Activated B cell treated with CpG ODN at 0.5 μM for 24 hours (primary cell): ENCODE data around the gene CTCFL. TPM values are rescaled to one million over a fixed set of nuclear protein-coding genes. Genes with fewer than 3 reads are reported as not detected.

Source experiments
- ATAC-seq: fragments of 200-7000 bp; cut with Tn5 transposase; one replicate; pipeline ENCODE4 v1.10.0; 2021; ENCODE audit warnings: low read depth, mild to moderate bottlenecking, moderate library complexity
- CTCF ChIA-PET: fragments of 350-600 bp; sonication (Branson Sonifier 250); formaldehyde crosslinking; loops from one replicate; lab custom pipeline; 2021; ENCODE audit warnings: antibody characterized with exemption; lab: Charles Lee
- POLR2A ChIA-PET: fragments of 350-600 bp; sonication (Branson Sonifier 250); formaldehyde crosslinking; loops from one replicate; lab custom pipeline; 2021; ENCODE audit warnings: antibody characterized with exemption; lab: Charles Lee
- DNase-seq: peaks from one replicate; pipeline ENCODE4 v3.0.0; 2022
- H3K27ac Mint-ChIP-seq: one replicate; pipeline ENCODE4 v1.8.0; 2020; ENCODE audit warnings: mixed read lengths
- H3K27me3 Mint-ChIP-seq: one replicate; pipeline ENCODE4 v1.8.0; 2021; ENCODE audit warnings: mixed read lengths
- H3K36me3 Mint-ChIP-seq: one replicate; pipeline ENCODE4 v1.8.0; 2021; ENCODE audit warnings: low read depth, mixed read lengths
- H3K4me1 Mint-ChIP-seq: one replicate; pipeline ENCODE4 v1.8.0; 2021; ENCODE audit warnings: mixed read lengths
- H3K4me3 Mint-ChIP-seq: one replicate; pipeline ENCODE4 v1.8.0; 2020; ENCODE audit warnings: mild to moderate bottlenecking, mixed read lengths
- H3K9me3 Mint-ChIP-seq: one replicate; pipeline ENCODE4 v1.8.0; 2020; ENCODE audit warnings: mixed read lengths
- intact Hi-C: fragments of 100-400 bp; cut with micrococcal nuclease; formaldehyde crosslinking; loops from one replicate; pipeline ENCODE4 v1.15.1; 2024
- total RNA-seq: library from RNA; stranded (reverse); gene quantifications from 2 replicates; pipeline ENCODE4 v1.2.3, GENCODE V29; 2022
- TF ChIP-seq, protein P1 (sequence below): fragments of 200-600 bp; IDR thresholded peaks from one replicate; pipeline ENCODE4 v1.8.0; 2022; ENCODE audit warnings: antibody characterized with exemption, mild to moderate bottlenecking

The CTCFL gene
- total RNA-seq, 1 donor from 2014 or later = not detected

DNA sequence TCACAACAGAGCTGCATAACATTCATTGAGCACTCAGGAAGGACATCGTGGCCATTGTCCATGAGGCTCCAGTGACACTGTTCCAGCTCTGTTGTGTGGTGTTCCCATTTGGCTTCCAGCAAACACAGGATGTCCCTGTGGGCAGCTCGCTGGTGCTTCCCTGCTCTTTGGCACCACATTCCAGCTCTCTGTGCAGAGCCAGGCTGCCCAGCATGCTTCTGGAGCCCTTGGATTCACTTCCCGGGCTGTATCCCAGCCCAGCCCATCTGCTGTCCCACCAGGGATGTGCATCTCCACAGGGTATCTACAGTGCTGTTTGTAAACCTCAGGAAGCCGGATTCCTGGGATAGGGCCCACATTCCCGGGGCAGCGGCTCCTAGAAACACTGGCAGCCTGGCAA, 57.2 kb downstream of the CTCFL start:
- no peak for DNase-seq
- TF ChIP-seq, protein P1, sequence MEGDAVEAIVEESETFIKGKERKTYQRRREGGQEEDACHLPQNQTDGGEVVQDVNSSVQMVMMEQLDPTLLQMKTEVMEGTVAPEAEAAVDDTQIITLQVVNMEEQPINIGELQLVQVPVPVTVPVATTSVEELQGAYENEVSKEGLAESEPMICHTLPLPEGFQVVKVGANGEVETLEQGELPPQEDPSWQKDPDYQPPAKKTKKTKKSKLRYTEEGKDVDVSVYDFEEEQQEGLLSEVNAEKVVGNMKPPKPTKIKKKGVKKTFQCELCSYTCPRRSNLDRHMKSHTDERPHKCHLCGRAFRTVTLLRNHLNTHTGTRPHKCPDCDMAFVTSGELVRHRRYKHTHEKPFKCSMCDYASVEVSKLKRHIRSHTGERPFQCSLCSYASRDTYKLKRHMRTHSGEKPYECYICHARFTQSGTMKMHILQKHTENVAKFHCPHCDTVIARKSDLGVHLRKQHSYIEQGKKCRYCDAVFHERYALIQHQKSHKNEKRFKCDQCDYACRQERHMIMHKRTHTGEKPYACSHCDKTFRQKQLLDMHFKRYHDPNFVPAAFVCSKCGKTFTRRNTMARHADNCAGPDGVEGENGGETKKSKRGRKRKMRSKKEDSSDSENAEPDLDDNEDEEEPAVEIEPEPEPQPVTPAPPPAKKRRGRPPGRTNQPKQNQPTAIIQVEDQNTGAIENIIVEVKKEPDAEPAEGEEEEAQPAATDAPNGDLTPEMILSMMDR = no peak
- H3K27ac Mint-ChIP-seq = no peak overlapping the region
- H3K4me1 Mint-ChIP-seq = peaks cover 38% of the 10 kb centered on the region
- POLR2A ChIA-PET = interaction anchor here (0.8 kb wide), 1 partner anchor 55 kb away, joined by 3 read pairs; no protein-coding TSS in a partner anchor
- no peak for ATAC-seq
- CTCF ChIA-PET = no interaction called here
- H3K9me3 Mint-ChIP-seq = no peaks in the 10 kb centered on the region
- peaks cover 5% of the 10 kb centered on the region for H3K27me3 Mint-ChIP-seq
- no peaks in the 10 kb centered on the region for H3K36me3 Mint-ChIP-seq
- intact Hi-C loops = loop anchor here (2.0 kb wide), 1 partner anchor 13 kb away; no protein-coding TSS in a partner anchor
- H3K4me3 Mint-ChIP-seq = no peak overlapping the region

DNA sequence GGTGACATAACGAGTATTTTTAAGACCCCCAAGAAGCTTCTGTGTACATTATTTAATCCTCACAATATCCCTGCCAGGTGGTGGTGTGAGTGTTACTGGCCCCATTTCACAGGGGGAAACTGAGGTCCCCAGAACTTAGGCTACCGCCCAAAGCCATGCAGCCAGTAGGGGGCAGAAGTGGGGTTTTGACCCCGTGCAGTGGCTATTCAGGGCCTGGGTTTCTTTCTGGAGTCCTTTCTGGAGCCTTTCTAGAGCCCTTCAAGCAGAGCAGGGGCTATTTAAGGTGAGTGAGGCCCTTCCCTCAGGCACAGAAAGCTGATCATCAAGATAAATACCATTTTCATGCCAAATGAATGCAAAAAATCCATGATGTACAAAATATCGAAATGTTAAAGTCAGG, 59.0 kb downstream of the CTCFL start:
- no peaks in the 10 kb centered on the region for H3K36me3 Mint-ChIP-seq
- CTCF ChIA-PET = no interaction called here
- ATAC-seq (no peak), DNase-seq (no peak)
- H3K4me3 Mint-ChIP-seq = no peak overlapping the region
- TF ChIP-seq, protein P1 = no peak
- H3K4me1 Mint-ChIP-seq = peaks cover 30% of the 10 kb centered on the region
- POLR2A ChIA-PET = no interaction called here
- H3K27me3 Mint-ChIP-seq = peaks cover 5% of the 10 kb centered on the region
- H3K9me3 Mint-ChIP-seq = no peaks in the 10 kb centered on the region
- intact Hi-C loops = loop anchor here (2.0 kb wide), 1 partner anchor 15 kb away; no protein-coding TSS in a partner anchor
- no peak overlapping the region for H3K27ac Mint-ChIP-seq

DNA sequence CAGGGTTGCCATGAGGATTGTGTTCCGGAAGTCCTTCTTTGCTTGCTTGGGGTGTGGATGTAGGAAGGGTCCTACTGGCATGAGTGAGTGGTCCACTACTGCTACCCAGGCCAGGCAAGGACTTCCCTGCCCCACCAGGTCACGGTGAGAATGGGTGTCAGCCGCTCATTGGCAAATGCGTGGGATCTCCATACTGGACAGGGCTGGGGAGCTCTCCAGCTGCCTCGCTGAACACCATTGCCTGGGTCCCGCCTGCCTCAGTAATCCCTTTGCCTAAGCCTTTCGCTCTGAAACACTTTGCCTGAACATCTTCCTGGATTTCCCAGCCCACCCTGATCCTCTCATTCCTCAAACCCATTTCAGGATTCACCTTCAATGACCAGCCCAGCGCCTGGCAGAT, 59.5 kb downstream of the CTCFL start:
- intact Hi-C loops = no loop called here
- Mint-ChIP-seq H3K27ac (no peak overlapping the region), H3K4me3 (no peak overlapping the region), H3K27me3 (peaks cover 5% of the 10 kb centered on the region), H3K4me1 (peaks cover 27% of the 10 kb centered on the region), H3K36me3 (no peaks in the 10 kb centered on the region), H3K9me3 (no peaks in the 10 kb centered on the region)
- TF ChIP-seq, protein P1 = no peak
- ChIA-PET CTCF (no interaction called here), POLR2A (interaction anchor here (1.6 kb wide), 1 partner anchor 72 kb away, joined by 3 read pairs; no protein-coding TSS in a partner anchor)
- DNase-seq = no peak
- ATAC-seq = no peak

DNA sequence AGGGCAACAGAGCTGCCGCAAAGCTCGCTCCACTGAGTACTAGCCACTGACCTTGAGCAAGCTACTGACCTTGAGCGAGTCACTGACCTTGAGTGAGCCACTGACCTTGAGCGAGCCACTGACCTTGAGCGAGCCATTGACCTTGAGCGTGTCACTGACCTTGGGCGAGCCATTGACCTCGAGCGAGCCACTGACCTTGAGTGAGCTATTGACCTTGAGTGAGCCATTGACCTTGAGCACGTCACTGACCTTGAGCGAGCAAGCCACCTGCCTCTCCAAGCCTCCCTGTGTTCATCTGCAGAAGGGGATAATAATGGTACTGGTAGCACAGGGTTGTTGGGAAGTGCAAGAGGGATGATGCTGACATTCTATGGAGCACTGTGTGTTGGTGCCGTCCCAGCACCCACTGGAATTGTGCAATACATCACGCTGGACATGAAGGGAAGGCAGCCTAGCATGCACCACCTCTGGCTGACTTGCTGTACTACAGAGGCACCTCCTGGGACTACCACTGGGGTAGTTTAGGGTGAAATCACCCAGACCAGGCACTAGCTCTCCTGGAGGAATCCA, 60.2 kb downstream of the CTCFL start:
- POLR2A ChIA-PET = interaction anchor here (0.8 to 1.6 kb wide), 2 partner anchors 8 to 72 kb away, joined by 3 read pairs; no protein-coding TSS in a partner anchor
- TF ChIP-seq, protein P1 = no peak
- no peaks in the 10 kb centered on the region for H3K9me3 Mint-ChIP-seq
- H3K4me1 Mint-ChIP-seq = peaks cover 19% of the 10 kb centered on the region
- no peak for ATAC-seq
- peaks cover 5% of the 10 kb centered on the region for H3K27me3 Mint-ChIP-seq
- H3K4me3 Mint-ChIP-seq = no peak overlapping the region
- no peaks in the 10 kb centered on the region for H3K36me3 Mint-ChIP-seq
- CTCF ChIA-PET = no interaction called here
- no peak for DNase-seq
- intact Hi-C loops = no loop called here
- no peak overlapping the region for H3K27ac Mint-ChIP-seq

DNA sequence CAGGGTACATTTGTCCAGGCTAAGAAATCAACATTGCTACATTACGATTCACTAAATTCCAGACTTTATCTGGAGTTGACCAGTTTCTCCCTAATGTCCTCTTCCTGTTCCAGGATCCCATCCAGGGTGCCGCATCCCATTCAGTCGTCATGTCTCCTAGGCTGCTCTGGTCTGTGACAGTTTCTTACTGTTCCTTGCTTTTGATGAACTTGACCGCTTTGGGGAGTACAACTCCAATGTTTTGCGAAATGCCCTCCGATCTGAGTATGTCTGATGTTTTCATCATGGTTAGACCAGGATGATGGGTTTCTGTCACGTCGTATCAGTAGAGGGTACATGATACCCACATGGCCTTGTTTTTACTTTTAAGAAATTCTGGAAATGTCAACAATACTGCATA, 62.2 kb downstream of the CTCFL start:
- TF ChIP-seq, protein P1 = no peak
- H3K36me3 Mint-ChIP-seq = no peaks in the 10 kb centered on the region
- DNase-seq = no peak
- H3K9me3 Mint-ChIP-seq = no peaks in the 10 kb centered on the region
- ATAC-seq = no peak
- ChIA-PET POLR2A (interaction anchor here (0.5 kb wide), 1 partner anchor 14 kb away, joined by 5 read pairs; no protein-coding TSS in a partner anchor), CTCF (no interaction called here)
- no peaks in the 10 kb centered on the region for H3K27me3 Mint-ChIP-seq
- intact Hi-C loops = no loop called here
- H3K27ac Mint-ChIP-seq = no peak overlapping the region
- H3K4me1 Mint-ChIP-seq = peaks cover 5% of the 10 kb centered on the region
- H3K4me3 Mint-ChIP-seq = no peak overlapping the region
